HEK293 (cell line): ENCODE results near the gene ANAPC16.

Experiments
- CTCF ChIA-PET: fragments of 350-600 bp; formaldehyde crosslinking; extraction: SDS; loops from one replicate; lab custom pipeline; 2021; ENCODE audit warnings: antibody characterized with exemption; lab: Yijun Ruan, JAX
- POLR2A ChIA-PET: fragments of 300-600 bp; formaldehyde crosslinking; extraction: SDS; loops from one replicate; lab custom pipeline; 2020; ENCODE audit warnings: antibody characterized with exemption, inconsistent platforms; lab: Yijun Ruan, JAX
- H3K27ac ChIP-seq: fragments of 200-500 bp; sonication (Bioruptor generic); 2 replicates; pipeline ENCODE4 v1.5.1; 2014; ENCODE audit warnings: low read depth, low read length, control low read depth, inconsistent platforms; ENCODE audit errors: extremely low read depth
- H3K36me3 ChIP-seq, 2 experiments: fragments of 200-500 bp in 1 of 2; sonication (Bioruptor generic) in 1 of 2; 1 replicate in 1 of 2; 2 replicates in 1 of 2; pipeline ENCODE4 v1.5.1; 2014 to 2017; ENCODE audit warnings: inconsistent platforms in 2 of 2, low read length in 2 of 2; ENCODE audit not compliant: control insufficient read depth in 2 of 2, insufficient read depth in 1 of 2
- H3K4me1 ChIP-seq: fragments of 200-500 bp; sonication (Bioruptor generic); 2 replicates; pipeline ENCODE4 v1.5.1; 2014; ENCODE audit warnings: mild to moderate bottlenecking, low read length, inconsistent platforms; ENCODE audit not compliant: control insufficient read depth, insufficient read depth
- H3K4me3 ChIP-seq: 2 replicates; pipeline ENCODE4 v1.5.1; 2011; ENCODE audit warnings: low read depth, mild to moderate bottlenecking, control low read depth, low read length, moderate library complexity
- H3K9me3 ChIP-seq: fragments of 200-500 bp; sonication (Bioruptor generic); 2 replicates; pipeline ENCODE4 v1.5.1; 2014; ENCODE audit warnings: low read depth, low read length, inconsistent platforms; ENCODE audit not compliant: control insufficient read depth, insufficient read depth
- AEBP2 ChIP-seq: fragments of 450-650 bp; formaldehyde crosslinking; IDR thresholded peaks from 2 replicates; pipeline ENCODE4 v1.5.1; 2016; ENCODE audit warnings: missing biosample characterization, missing genetic modification characterization, borderline replicate concordance
- GLI2 ChIP-seq: fragments of 450-650 bp; formaldehyde crosslinking; IDR thresholded peaks from 2 replicates; pipeline ENCODE4; 2017; ENCODE audit warnings: missing biosample characterization, missing genetic modification characterization, low read depth, borderline replicate concordance
- HOXD13 ChIP-seq: sonication (generic); formaldehyde crosslinking; IDR thresholded peaks from 2 replicates; pipeline ENCODE4 v1.8.0; 2022; ENCODE audit warnings: missing genetic modification reagents, borderline replicate concordance
- PRDM10 ChIP-seq: fragments of 450-650 bp; formaldehyde crosslinking; IDR thresholded peaks from 2 replicates; pipeline ENCODE4 v1.5.1; 2016; ENCODE audit warnings: missing biosample characterization, missing genetic modification characterization
- ZNF10 ChIP-seq: fragments of 450-650 bp; formaldehyde crosslinking; IDR thresholded peaks from 2 replicates; pipeline ENCODE4 v1.5.1; 2017; ENCODE audit warnings: missing biosample characterization, missing genetic modification characterization
- ZNF133 ChIP-seq: fragments of 450-650 bp; formaldehyde crosslinking; IDR thresholded peaks from 2 replicates; pipeline ENCODE4 v1.5.1; 2016; ENCODE audit warnings: missing biosample characterization, missing genetic modification characterization
- ZNF19 ChIP-seq: fragments of 450-650 bp; formaldehyde crosslinking; IDR thresholded peaks from 2 replicates; pipeline ENCODE4; 2016; ENCODE audit warnings: missing biosample characterization, missing genetic modification characterization, low read depth
- ZNF214 ChIP-seq: fragments of 450-650 bp; formaldehyde crosslinking; IDR thresholded peaks from 2 replicates; pipeline ENCODE4 v1.5.1; 2017; ENCODE audit warnings: missing biosample characterization, mild to moderate bottlenecking, missing genetic modification characterization, borderline replicate concordance
- ZNF596 ChIP-seq: fragments of 450-650 bp; IDR thresholded peaks from 2 replicates; pipeline ENCODE4 v1.5.0; 2018; ENCODE audit warnings: missing biosample characterization, mild to moderate bottlenecking, missing genetic modification characterization, moderate library complexity
- ZNF610 ChIP-seq: fragments of 450-650 bp; formaldehyde crosslinking; IDR thresholded peaks from 2 replicates; pipeline ENCODE4 v1.5.1; 2016; ENCODE audit warnings: missing biosample characterization, missing genetic modification characterization, borderline replicate concordance
- ZNF626 ChIP-seq: fragments of 450-650 bp; sonication (Bioruptor Pico); formaldehyde crosslinking; IDR thresholded peaks from 2 replicates; pipeline ENCODE4 v1.5.1; 2018; ENCODE audit warnings: missing biosample characterization, missing genetic modification characterization, inconsistent platforms
- ZNF76 ChIP-seq: fragments of 450-650 bp; formaldehyde crosslinking; IDR thresholded peaks from 2 replicates; pipeline ENCODE4; 2016; ENCODE audit warnings: low read depth, missing biosample characterization, missing genetic modification characterization, borderline replicate concordance
- ZNF776 ChIP-seq: fragments of 450-650 bp; formaldehyde crosslinking; IDR thresholded peaks from 2 replicates; pipeline ENCODE4 v1.5.0; 2017; ENCODE audit warnings: missing biosample characterization, missing genetic modification characterization, borderline replicate concordance
- ZNF830 ChIP-seq: fragments of 450-650 bp; IDR thresholded peaks from 2 replicates; pipeline ENCODE4 v1.5.0; 2018; ENCODE audit warnings: missing biosample characterization, missing genetic modification characterization, low read depth, mild to moderate bottlenecking, moderate library complexity
- ZSCAN5A ChIP-seq: fragments of 450-650 bp; formaldehyde crosslinking; IDR thresholded peaks from 2 replicates; pipeline ENCODE4 v1.5.1; 2016; ENCODE audit warnings: missing biosample characterization, missing genetic modification characterization

ANAPC16 gene

GRCh38 chr10:72250666-72251065 lies 34.9 kb downstream of the ANAPC16 start:
- TF ChIP-seq HOXD13 (no peak), ZNF10 (tag by site-specific recombination) (peak; percentile 92)

GRCh38 chr10:72251635-72252034 lies 35.8 kb downstream of the ANAPC16 start:
- Histone ChIP-seq H3K4me1 (peaks cover 13% of the 10 kb centered on the region), H3K9me3 (no peaks in the 10 kb centered on the region), H3K27ac (no peak overlapping the region), H3K36me3 (no peaks in the 10 kb centered on the region), H3K4me3 (no peak overlapping the region)
- POLR2A ChIA-PET = interaction anchor here (0.6 kb wide), 1 partner anchor 1772 kb away, joined by 3 read pairs; no protein-coding TSS in a partner anchor
- CTCF ChIA-PET = interaction anchor here (1.6 to 2.4 kb wide), 2 partner anchors 9 to 23 kb away, joined by 6 to 11 read pairs; partner anchors contain the start of gene DDIT4
- TF ChIP-seq ZNF19 (tag by site-specific recombination) (no peak), ZNF830 (tag by site-specific recombination) (no peak), ZNF610 (tag by site-specific recombination) (no peak), HOXD13 (no peak), PRDM10 (no peak), ZNF133 (tag by site-specific recombination) (no peak), ZNF76 (no peak), ZNF214 (no peak), GLI2 (no peak), ZNF596 (tag by site-specific recombination) (no peak)

More at GRCh38 chr10:72250666-72251065, 34.9 kb downstream of the ANAPC16 start:
- Histone ChIP-seq H3K9me3 (no peaks in the 10 kb centered on the region), H3K27ac (no peak overlapping the region), H3K36me3 (no peaks in the 10 kb centered on the region), H3K4me3 (no peak overlapping the region), H3K4me1 (peaks cover 13% of the 10 kb centered on the region)
- POLR2A ChIA-PET = interaction anchor here (0.6 kb wide), 1 partner anchor 1773 kb away, joined by 3 read pairs; no protein-coding TSS in a partner anchor
- CTCF ChIA-PET = interaction anchor here (0.6 to 2.4 kb wide), 4 partner anchors 24 to 608 kb away, joined by 3 to 11 read pairs (median 4); partner anchors contain the start of gene DDIT4

- ChIA-PET CTCF (interaction anchor here (0.6 to 2.4 kb wide), 5 partner anchors 8 to 436 kb away, joined by 3 to 11 read pairs (median 6); partner anchors contain the start of gene DDIT4), POLR2A (interaction anchor here (1.4 to 1.9 kb wide), 2 partner anchors 21 to 22 kb away, joined by 4 to 5 read pairs; partner anchors contain the start of gene DDIT4)
- H3K9me3 ChIP-seq = no peaks in the 10 kb centered on the region
- H3K27ac ChIP-seq = no peak overlapping the region
- TF ChIP-seq ZSCAN5A (tag by site-specific recombination) (no peak), ZNF776 (no peak), ZNF626 (tag by site-specific recombination) (no peak), AEBP2 (tag by site-specific recombination) (no peak)
- H3K4me3 ChIP-seq = no peak overlapping the region
- no peaks in the 10 kb centered on the region for H3K36me3 ChIP-seq
- H3K4me1 ChIP-seq = peaks cover 13% of the 10 kb centered on the region
Measured at GRCh38 chr10:72252972-72253371, 37.2 kb downstream of the ANAPC16 start.
